NCI-H2171 treated with DMSO at 0.1 percent for 48 hours (cell line): Measurements from ENCODE around the gene KRT86.

Source experiments
- DNase-seq: peaks from one replicate; lab custom pipeline; 2025; lab: John Stamatoyannopoulos, UW

The KRT86 gene

DNA sequence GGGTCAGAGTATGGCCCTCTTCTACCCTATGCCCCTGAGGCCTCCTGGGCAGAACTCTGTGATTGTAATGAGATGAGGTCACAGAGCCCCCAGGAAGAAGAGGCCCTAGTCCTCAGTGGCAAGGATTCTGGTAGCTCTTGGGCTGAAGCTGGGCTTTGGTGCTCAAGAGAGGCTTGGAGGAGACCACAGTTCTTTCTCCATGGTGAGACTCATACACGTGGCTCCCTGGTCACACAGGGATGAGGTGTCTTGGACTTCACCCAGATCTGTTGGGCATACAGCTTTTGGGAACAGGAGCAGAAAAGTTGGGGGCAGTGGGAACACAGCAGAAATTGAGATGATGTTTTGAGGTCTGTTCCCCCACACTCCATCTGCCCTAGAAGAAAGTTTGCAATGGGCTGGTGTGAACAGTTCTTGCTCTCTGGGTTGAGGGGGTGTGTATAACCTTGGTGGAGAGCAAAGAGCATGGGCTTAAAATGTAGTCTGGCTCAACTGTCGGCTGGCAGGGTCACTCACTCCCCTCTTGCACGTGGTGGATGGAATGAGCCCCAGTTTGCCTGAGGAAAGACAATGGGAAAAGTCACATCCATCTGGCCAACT, at the start of gene KRT86:
Gene KRT86, plus strand, starts transcription at position 125 of the 600 bp plus-strand sequence. CDS start 27,272 bp downstream, outside the sequence.
- DNase-seq: no peak

DNA sequence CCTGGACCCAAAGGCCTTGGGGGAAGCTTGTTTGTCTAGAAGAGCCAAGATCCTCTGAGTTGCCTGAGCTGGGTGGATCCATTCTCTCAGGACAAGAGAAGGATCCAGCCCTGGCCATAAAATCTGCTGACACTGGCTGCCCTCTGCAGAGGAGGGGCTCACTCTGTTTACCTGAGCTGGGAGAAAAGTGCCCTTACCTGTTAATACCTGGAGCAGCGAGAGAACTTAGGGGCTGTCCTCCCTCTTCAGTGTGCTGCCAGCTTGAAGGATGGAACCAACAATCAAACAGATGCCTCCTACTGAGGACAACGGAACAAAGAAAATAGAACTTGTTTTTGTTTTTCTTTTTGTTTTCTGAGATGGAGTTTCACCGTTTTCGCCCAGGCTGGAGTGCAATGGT, 48.7 kb upstream of the KRT86 start:
- no peak for DNase-seq

- DNase-seq: no peak
These were observed 48.0 kb upstream of the KRT86 start for GRCh38 chr12:52226446-52226845.

- no peak for DNase-seq
These were observed 46.8 kb upstream of the KRT86 start for GRCh38 chr12:52227606-52228166.

DNA sequence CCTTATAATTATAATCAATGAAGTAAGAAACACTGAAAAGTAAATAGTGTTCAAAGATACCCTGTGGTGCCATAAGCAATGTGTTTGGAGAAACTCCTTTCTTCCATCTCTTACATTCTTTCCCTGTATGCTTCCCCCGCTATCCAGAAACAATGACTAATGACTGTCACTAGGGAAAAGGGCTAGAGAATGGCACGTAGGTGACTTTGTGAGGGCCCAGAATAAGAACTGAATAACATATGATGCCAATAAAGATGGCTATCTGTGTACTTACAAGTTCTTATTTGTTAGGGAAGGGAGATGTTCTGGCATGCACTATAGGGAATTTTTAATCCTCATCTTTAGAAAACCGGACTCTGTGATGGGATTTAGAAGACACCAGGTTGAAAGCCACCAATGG, 46.1 kb upstream of the KRT86 start:
- no peak for DNase-seq

DNA sequence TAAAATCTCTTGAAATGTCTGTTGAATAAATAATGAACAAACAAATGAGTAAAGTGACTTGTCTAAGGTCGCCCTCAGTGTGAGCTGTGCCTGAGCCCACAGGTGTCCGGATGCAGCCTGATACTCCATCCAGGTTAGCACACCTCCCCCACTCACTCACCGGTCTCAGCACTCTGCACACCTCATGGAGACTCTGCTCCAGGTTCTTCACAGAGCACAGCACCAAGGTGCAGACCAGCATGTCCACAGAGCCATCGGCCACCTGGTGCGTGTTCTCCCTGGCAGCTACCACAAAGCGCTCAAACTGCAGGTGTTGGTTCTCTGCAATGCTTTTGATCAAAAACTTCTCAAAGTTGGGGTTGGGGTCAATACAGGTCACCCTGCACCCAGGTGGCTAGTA, 45.5 kb upstream of the KRT86 start:
- no peak for DNase-seq

- DNase-seq: no peak
These were observed 44.6 kb upstream of the KRT86 start for GRCh38 chr12:52229836-52230343.

GRCh38 chr12:52230364-52231281, 43.8 kb upstream of the KRT86 start:
- DNase-seq: no peak

GRCh38 chr12:52231305-52232202, 42.9 kb upstream of the KRT86 start:
- DNase-seq: no peak

DNA sequence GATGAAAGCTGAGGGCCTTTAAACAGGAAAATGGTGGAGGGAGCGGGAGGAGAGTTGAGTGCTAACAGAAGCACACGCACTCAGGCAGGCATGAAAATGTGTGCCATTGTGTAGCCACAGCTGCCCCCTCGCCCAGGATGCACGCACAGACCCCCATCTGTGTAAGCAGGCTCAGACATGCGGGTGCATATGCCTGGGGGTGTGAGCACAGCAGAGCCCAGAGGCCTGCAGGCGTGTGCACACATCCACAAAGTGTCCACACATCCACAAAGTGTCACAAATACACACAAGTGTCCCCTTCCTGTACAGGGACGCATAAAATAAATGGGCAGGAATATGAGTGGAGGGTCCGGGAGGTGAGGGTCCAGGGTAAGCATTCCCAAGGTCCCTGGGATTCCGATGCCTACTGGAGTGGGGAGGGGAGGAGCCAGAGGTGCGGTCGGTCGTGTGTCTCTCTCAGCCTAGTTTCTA, 42.2 kb upstream of the KRT86 start:
- DNase-seq: no peak

DNA sequence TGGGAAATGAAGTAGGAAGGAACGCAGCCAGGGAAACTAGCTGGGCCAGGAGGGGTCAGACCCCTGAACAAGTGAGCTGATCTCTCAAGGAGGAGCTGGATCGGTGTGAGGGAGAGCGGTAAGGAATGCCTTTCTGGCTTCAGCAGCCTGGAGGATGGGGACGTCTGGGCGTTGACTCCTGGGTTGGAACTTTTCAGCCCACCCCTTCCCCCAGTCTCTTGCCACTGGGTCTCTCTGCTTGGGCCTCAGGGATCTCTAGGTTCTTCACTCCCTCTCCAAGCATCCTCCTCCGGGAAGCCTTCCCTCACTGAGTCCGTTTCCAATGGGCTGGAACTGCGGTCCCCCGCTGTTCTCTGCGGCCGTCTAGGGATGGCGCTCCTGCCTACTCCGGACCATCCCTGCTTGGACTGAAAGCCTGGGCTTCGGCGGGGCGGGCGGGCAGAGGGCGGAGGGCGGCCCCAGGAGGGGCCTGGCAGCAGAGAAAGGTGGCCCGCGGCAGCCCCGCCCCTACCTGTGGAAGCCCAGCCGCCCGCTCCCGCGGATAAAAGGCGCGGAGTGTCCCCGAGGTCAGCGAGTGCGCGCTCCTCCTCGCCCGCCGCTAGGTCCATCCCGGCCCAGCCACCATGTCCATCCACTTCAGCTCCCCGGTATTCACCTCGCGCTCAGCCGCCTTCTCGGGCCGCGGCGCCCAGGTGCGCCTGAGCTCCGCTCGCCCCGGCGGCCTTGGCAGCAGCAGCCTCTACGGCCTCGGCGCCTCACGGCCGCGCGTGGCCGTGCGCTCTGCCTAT, 41.6 kb upstream of the KRT86 start, which contains the start of gene KRT7:
Gene KRT7, plus strand, starts transcription at position 570 of the 788 bp plus-strand sequence. Its CDS starts 54 bp downstream, at position 624.
- no peak for DNase-seq

DNA sequence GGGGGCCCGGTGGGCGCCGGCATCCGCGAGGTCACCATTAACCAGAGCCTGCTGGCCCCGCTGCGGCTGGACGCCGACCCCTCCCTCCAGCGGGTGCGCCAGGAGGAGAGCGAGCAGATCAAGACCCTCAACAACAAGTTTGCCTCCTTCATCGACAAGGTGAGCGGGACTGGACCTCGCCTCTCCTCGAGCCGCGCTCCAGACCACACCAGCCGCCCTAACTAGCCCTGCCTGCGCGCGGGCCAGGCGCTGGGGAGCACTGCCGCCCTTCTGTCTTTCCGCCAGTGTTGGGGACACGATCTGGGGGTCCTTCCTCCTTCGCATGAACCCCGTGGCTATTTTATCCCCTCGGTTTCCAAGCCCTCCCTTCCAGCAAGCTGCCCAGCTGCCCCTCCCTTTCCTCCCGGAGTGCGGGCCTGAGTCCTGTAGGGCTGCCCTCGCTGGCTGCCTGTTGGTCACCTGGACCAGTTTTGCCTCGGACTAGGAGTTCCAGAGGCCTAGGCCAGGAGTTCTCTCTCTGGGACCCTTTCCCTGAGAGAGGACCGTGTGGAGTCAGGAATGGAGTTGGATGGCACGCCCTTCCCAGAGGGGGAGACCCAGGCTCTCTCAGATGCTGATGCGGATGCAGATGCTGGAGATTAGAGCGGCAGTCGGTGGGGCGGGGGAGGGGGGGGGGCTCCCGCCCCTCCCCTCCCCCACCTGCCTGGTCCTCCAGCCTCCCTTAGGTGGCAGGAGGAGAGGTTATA, 40.8 kb upstream of the KRT86 start:
- no peak for DNase-seq

GRCh38 chr12:52234223-52234810, 40.1 kb upstream of the KRT86 start:
- DNase-seq: no peak

DNA sequence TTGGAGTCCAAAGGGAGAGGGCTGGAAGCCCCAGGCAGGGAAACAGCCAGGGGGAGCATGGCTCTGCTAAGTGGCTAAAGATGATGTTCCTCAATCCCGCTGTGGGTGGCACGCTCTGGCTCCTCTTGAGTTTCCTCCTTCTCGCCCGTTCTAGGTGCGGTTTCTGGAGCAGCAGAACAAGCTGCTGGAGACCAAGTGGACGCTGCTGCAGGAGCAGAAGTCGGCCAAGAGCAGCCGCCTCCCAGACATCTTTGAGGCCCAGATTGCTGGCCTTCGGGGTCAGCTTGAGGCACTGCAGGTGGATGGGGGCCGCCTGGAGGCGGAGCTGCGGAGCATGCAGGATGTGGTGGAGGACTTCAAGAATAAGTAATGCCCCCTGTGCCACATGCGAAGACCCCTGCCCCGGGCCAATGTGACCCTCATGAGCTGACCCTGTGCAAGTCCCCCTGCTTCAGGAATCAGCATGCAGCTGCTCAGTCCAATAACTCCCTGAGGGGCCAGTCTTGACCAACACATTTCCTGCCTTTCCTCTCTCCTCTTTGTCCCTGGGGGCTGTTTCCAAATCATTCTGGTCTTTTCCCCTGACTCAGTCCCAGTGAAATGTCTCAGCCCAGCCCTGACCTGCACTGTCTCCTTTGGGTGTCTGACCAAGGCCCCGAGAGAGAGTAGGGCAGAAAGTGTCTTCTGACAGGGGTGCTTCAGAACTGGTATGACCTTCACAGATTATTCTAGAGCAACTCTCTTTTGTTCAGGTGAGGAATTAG, 39.3 kb upstream of the KRT86 start:
- DNase-seq: no peak

GRCh38 chr12:52235822-52236361, 38.6 kb upstream of the KRT86 start:
- no peak for DNase-seq

DNA sequence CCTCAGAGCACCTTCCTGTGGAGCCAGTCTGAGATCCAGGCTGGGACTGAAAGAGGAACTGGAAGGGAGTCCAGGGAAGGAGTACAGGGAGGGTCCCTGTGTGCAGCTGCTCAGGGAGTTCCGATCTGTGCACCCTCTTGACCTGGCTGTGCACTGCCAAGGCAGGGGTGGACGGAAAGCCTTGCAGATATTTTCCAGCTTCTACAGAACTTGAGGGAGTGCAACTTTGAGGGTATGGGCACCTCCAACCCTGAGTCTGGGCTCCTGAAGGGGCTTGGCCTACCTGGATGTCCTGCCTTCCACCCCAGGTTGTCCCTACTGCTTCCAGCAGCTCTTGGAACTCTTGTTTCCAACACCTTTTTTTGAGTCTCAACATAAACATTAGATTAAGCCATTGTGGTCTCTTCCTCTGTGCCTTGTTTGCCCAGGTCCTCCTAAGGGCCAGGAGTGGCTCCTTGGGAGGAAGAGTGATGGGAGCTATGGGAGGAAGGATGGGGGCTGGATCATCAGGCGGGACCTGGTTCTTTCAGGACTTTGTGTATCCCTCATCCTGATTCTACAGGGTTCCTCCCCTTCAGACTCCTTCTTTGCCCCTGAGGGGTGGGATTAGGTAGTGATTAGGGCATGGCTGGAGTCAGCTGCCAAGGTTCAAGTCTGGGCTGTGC, 37.9 kb upstream of the KRT86 start:
- DNase-seq: no peak

DNA sequence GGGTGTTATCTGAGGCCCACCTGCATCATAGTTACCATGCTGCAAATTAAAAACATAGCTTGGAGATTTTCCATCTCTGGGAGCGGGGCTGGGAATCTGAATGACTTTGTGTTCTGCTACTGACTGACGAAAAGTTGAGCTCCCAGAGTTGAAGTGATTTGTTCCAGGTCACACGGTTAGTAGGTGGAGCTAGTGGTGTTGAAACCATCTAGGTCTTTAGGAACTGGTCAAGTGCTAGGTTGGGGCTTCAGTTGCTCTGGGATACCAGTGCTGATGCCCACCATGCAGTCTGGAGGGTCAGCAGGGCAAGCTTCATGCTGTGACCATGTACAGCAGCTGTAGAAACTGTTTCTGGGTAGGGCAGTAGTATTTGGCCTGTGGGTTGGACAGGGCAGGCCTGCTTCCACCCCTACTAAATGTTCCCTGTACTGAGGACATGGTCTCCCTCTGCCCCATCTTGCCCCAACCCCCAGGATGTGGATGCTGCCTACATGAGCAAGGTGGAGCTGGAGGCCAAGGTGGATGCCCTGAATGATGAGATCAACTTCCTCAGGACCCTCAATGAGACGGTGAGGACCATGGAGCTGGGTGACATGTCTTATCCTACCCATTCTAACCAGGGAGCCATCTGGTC, 36.1 kb upstream of the KRT86 start:
- DNase-seq: no peak
